ENCODE data around the gene LRP1.

GRCh38 chr12:57148469-57149244, 20.4 kb downstream of the LRP1 start:
- no peak for TF ChIP-seq CTCF (IDR thresholded peaks at IDR 0.05)
- peak; percentile 24 for TF ChIP-seq POLR2AphosphoS5 (IDR thresholded peaks at IDR 0.05)

Measured in prostate gland (tissue), 2 donors.